Uterus (tissue), 2 donors: ENCODE data around the gene PCK2.

Source experiments
- CTCF ChIP-seq, 4 experiments: fragments of 200-600 bp in 2 of 4; fragments of 450-650 bp in 2 of 4; sonication (generic) in 2 of 4; IDR thresholded peaks; one replicate each; pipeline ENCODE4 v1.5.1; 2016 to 2019; ENCODE audit warnings: antibody characterized with exemption in 4 of 4, mild to moderate bottlenecking in 2 of 4, moderate library complexity in 1 of 4
- POLR2A ChIP-seq, 2 donors: fragments of 450-650 bp; IDR thresholded peaks; one replicate each; pipeline ENCODE4 v1.6.1; 2016; ENCODE audit warnings: antibody characterized with exemption in 2 of 2, mild to moderate bottlenecking in 1 of 2, moderate library complexity in 1 of 2

GRCh38 chr14:24098229-24098926 lies 4.3 kb downstream of the PCK2 start:
- no peak for TF ChIP-seq POLR2A (IDR thresholded peaks at IDR 0.05)
- TF ChIP-seq CTCF (IDR thresholded peaks at IDR 0.05): no peak
